Measurements from ENCODE around the gene PDE7B. TPM values are rescaled to one million over a fixed set of nuclear protein-coding genes. Genes with fewer than 3 reads are reported as not detected.

The PDE7B gene
- total and polyA plus RNA-seq, 8 donors = 1.3 to 4.7 (median 3.6) TPM

DNA sequence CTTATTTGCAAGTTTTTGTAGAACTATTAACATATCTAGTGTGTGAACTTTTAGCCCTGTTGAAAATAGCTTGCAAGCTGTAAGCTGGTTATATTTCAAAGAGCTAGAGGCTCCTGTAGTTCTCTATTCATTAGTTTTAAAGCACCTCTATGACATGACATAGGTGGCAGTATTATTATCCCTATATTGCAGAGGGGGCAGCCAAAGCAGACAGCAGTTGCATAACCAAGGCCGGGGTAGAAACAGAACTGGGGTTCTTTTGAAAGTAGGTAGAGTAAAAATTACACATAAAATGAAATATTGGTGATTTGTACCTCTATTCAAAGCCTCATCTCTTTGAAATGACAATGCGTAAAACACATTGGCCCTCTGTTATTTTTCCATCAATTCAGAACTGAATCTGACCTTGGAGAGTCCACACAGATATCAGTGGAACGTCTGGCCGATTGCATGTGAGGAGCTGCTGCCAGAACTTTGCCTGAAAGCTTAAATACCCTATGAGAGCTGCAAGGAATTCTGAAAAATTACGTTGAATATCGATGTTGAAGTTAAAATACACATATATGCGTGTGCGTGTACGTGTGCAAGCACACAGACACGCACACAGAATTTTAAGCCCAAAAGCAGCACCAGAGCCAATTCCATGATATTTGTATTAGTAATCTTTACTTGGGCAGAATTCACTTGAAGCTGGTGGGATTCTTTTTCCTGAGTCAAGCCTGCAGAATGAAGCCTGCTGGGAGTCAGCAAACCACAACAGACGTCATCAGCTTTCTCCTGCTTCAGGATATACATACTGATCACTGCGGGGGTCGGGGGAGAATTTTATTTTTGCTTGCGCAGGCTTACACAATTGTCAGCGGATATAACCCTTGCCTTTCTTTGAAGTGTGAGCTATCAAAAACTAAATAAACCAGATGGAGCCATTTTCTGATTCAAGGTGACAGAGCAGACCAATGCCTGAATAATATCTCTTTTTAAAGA lies 163.2 kb downstream of the PDE7B start:
- Histone ChIP-seq H3K27ac (no peak overlapping the region), H3K9me3 (no peaks in the 10 kb centered on the region), H3K36me3 (no peaks in the 10 kb centered on the region), H3K27me3 (no peaks in the 10 kb centered on the region), H3K4me3 (no peak overlapping the region), H3K4me1 (peaks cover 0 to 9% of the 10 kb centered on the region in 2 donors)
- ATAC-seq = peak; percentile 35
- TF ChIP-seq, protein P1, sequence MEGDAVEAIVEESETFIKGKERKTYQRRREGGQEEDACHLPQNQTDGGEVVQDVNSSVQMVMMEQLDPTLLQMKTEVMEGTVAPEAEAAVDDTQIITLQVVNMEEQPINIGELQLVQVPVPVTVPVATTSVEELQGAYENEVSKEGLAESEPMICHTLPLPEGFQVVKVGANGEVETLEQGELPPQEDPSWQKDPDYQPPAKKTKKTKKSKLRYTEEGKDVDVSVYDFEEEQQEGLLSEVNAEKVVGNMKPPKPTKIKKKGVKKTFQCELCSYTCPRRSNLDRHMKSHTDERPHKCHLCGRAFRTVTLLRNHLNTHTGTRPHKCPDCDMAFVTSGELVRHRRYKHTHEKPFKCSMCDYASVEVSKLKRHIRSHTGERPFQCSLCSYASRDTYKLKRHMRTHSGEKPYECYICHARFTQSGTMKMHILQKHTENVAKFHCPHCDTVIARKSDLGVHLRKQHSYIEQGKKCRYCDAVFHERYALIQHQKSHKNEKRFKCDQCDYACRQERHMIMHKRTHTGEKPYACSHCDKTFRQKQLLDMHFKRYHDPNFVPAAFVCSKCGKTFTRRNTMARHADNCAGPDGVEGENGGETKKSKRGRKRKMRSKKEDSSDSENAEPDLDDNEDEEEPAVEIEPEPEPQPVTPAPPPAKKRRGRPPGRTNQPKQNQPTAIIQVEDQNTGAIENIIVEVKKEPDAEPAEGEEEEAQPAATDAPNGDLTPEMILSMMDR (IDR thresholded peaks at IDR 0.05) = no peak
- DNase-seq = no peak
- intact Hi-C loops (cut with DNase I) = no loop called here

DNA sequence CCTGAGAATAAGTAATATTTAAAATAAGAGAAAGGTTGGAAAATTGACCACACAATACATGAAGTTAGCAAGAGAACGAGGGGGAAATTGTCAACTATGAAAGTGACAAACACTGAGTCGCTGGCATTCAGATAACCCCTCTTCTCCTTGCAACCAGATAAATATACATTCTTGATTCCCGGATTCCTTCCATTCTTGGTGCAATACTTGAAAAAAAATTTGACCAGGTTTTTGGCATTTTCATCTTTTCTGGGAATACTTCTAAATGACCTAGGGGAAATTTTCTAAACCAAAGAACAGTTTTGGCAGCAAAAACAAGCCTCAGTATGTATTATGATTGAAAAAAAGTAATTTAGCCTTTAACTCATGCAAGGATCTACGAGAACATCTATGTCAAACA lies 164.0 kb downstream of the PDE7B start:
- Histone ChIP-seq H3K27ac (no peak overlapping the region), H3K9me3 (no peaks in the 10 kb centered on the region), H3K36me3 (no peaks in the 10 kb centered on the region), H3K27me3 (no peaks in the 10 kb centered on the region), H3K4me3 (no peak overlapping the region), H3K4me1 (peaks cover 0 to 9% of the 10 kb centered on the region in 2 donors)
- DNase-seq = no peak
- ATAC-seq = no peak
- TF ChIP-seq, protein P1 (IDR thresholded peaks at IDR 0.05) = no peak
- intact Hi-C loops (cut with DNase I) = no loop called here

DNA sequence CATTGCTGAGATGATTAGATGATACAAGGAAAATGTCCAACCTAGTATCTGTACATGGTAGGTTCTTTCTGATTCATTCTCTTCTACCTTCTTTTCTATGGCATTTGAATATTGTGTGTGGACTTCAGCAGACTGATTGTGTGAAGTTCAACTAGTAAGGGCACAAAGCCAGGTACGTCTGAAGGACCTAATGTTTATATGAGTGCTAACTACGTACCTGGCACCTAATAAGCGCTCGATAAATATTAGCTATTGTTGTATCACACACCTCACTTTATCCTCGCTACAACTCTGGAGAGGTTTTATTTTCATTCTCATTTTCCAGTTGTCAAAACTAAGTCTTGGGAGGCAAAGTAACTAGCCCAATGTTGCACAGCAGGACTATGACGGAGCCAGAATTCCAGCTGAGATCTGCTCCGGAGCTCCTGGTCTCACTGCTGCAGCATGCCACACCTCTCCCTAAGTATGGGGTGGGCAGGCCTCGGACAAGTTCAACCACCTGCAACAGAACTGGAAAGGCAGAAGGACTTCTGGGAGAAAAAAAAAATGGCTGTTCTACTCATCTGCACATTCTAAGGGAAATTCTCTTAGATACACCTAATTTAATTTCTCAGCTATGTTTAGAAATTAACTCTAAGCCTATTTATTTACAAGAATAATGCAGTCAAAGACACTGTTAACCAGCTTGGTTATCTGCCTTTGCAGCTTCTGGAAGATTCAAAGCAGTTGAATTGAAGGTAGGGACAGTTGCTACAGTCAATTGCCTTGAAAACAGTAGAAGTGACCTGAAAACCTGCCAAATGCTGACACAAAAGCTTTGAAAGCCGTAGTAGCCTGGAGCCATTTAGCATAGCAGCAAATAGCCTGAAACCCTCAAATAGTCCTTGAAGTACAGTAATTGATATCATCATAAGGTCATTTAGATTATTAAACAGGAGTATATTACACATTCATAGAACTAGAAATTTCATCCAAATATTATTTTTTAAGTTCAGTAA lies 165.0 kb downstream of the PDE7B start:
- intact Hi-C loops (cut with DNase I) = no loop called here
- TF ChIP-seq, protein P1 (IDR thresholded peaks at IDR 0.05) = no peak
- no peak overlapping the region for H3K4me3 ChIP-seq
- peaks cover 0 to 9% of the 10 kb centered on the region in 2 donors for H3K4me1 ChIP-seq
- no peaks in the 10 kb centered on the region for H3K36me3 ChIP-seq
- no peaks in the 10 kb centered on the region for H3K9me3 ChIP-seq
- no peak for DNase-seq
- no peaks in the 10 kb centered on the region for H3K27me3 ChIP-seq
- peak; percentile 90 for ATAC-seq
- H3K27ac ChIP-seq = no peak overlapping the region

DNA sequence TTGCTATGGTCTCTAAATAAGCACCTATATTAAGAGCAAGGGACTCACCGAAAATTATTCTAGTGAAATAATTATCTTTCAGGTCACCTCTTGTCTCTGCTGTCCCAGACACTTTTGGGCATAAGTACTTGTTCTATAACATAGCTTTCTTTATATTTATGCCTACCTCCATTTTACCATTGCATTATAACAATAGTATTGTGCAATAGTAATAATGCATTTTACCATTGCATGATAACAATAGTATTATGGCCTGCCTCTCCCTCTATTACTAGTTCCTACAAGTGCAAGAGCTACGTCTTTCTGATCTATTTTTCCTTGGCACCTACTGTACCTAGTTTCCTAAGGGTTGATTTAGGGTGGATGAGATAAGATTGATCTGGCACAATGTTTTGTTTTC lies 169.2 kb downstream of the PDE7B start:
- no peaks in the 10 kb centered on the region for H3K36me3 ChIP-seq
- H3K27ac ChIP-seq = no peak overlapping the region
- no peaks in the 10 kb centered on the region for H3K9me3 ChIP-seq
- H3K4me3 ChIP-seq = no peak overlapping the region
- ATAC-seq (no peak), DNase-seq (no peak)
- TF ChIP-seq, protein P1 (IDR thresholded peaks at IDR 0.05) = no peak
- H3K27me3 ChIP-seq = no peaks in the 10 kb centered on the region
- intact Hi-C loops (cut with DNase I) = no loop called here
- H3K4me1 ChIP-seq = no peaks in the 10 kb centered on the region
